ENCODE results near the gene ECEL1. TPM values are rescaled to one million over a fixed set of nuclear protein-coding genes. Genes with fewer than 3 reads are reported as not detected.

The ECEL1 gene
- total RNA-seq, 2 donors from 2014 or later, result 1.6 to 4.6 TPM

- Histone ChIP-seq H3K36me3 (ENCODE audit: control insufficient read depth, insufficient read depth, low read length) (no peaks in the 10 kb centered on the region), H3K4me3 (ENCODE audit: low read length) (peak overlapping the region; percentile 66), H3K9me3 (ENCODE audit: control insufficient read depth, low read length) (no peaks in the 10 kb centered on the region), H3K4me1 (ENCODE audit: control insufficient read depth, insufficient read depth, low read length) (no peaks in the 10 kb centered on the region), H3K27ac (ENCODE audit: low read depth, low read length) (no peak overlapping the region), H3K27me3 (ENCODE audit: control insufficient read depth, insufficient read depth, low read length, poor library complexity, severe bottlenecking) (peaks cover 62% of the 10 kb centered on the region), H3K9ac (ENCODE audit: extremely low read depth, low read length, poor library complexity, severe bottlenecking) (no peak overlapping the region)
- H3K36me3 Mint-ChIP-seq (ENCODE audit: low read depth), result no peaks in the 10 kb centered on the region
- DNase-seq, result peak; percentile 94
- H3K27me3 Mint-ChIP-seq (ENCODE audit: insufficient read depth), result peaks cover 59% of the 10 kb centered on the region
- H3K9me3 Mint-ChIP-seq, result no peaks in the 10 kb centered on the region
- H3K4me3 Mint-ChIP-seq, result peak overlapping the region; percentile 35
- no peak overlapping the region for H3K27ac Mint-ChIP-seq
- H3K4me1 Mint-ChIP-seq, result no peaks in the 10 kb centered on the region
- 2 to 3% methylated on average over 21 to 75 of the region's 75 CpGs for WGBS, 2 experiments (ENCODE audit: insufficient coverage in 1 of 2, insufficient read length in 1 of 2)
- peak; percentile 74 for TF ChIP-seq CTCF (conservative IDR thresholded peaks at IDR 0.05)
Observed at GRCh38 chr2:232523682-232524597, 36.3 kb upstream of the ECEL1 start.

GRCh38 chr2:232523402-232523681, 35.7 kb upstream of the ECEL1 start:
- Mint-ChIP-seq H3K4me1 (no peaks in the 10 kb centered on the region), H3K36me3 (ENCODE audit: low read depth) (no peaks in the 10 kb centered on the region), H3K27me3 (ENCODE audit: insufficient read depth) (peaks cover 56% of the 10 kb centered on the region), H3K9me3 (no peaks in the 10 kb centered on the region), H3K27ac (no peak overlapping the region), H3K4me3 (peak overlapping the region; percentile 35)
- Histone ChIP-seq H3K27ac (ENCODE audit: low read depth, low read length) (no peak overlapping the region), H3K36me3 (ENCODE audit: control insufficient read depth, insufficient read depth, low read length) (no peaks in the 10 kb centered on the region), H3K4me1 (ENCODE audit: control insufficient read depth, insufficient read depth, low read length) (no peaks in the 10 kb centered on the region), H3K9ac (ENCODE audit: extremely low read depth, low read length, poor library complexity, severe bottlenecking) (no peak overlapping the region), H3K27me3 (ENCODE audit: control insufficient read depth, insufficient read depth, low read length, poor library complexity, severe bottlenecking) (peaks cover 62% of the 10 kb centered on the region), H3K9me3 (ENCODE audit: control insufficient read depth, low read length) (no peaks in the 10 kb centered on the region), H3K4me3 (ENCODE audit: low read length) (peak overlapping the region; percentile 66)
- 10 to 20% methylated on average over 2 to 16 of the region's 16 CpGs for WGBS, 2 experiments (ENCODE audit: insufficient coverage in 1 of 2, insufficient read length in 1 of 2)
- peak; percentile 64 for DNase-seq
- TF ChIP-seq CTCF (conservative IDR thresholded peaks at IDR 0.05), result no peak

- Mint-ChIP-seq H3K27ac (no peak overlapping the region), H3K4me1 (no peaks in the 10 kb centered on the region), H3K27me3 (ENCODE audit: insufficient read depth) (peaks cover 51% of the 10 kb centered on the region), H3K36me3 (ENCODE audit: low read depth) (no peaks in the 10 kb centered on the region), H3K4me3 (peak overlapping the region; percentile 35), H3K9me3 (no peaks in the 10 kb centered on the region)
- Histone ChIP-seq H3K4me1 (ENCODE audit: control insufficient read depth, insufficient read depth, low read length) (no peaks in the 10 kb centered on the region), H3K4me3 (ENCODE audit: low read length) (no peak overlapping the region), H3K36me3 (ENCODE audit: control insufficient read depth, insufficient read depth, low read length) (no peaks in the 10 kb centered on the region), H3K9me3 (ENCODE audit: control insufficient read depth, low read length) (no peaks in the 10 kb centered on the region), H3K27me3 (ENCODE audit: control insufficient read depth, insufficient read depth, low read length, poor library complexity, severe bottlenecking) (peaks cover 57% of the 10 kb centered on the region), H3K27ac (ENCODE audit: low read depth, low read length) (no peak overlapping the region), H3K9ac (ENCODE audit: extremely low read depth, low read length, poor library complexity, severe bottlenecking) (no peak overlapping the region)
- DNase-seq, result peak; percentile 50
- 40 to 45% methylated on average over 15 to 46 of the region's 46 CpGs for WGBS, 2 experiments (ENCODE audit: insufficient coverage in 1 of 2, insufficient read length in 1 of 2)
- TF ChIP-seq CTCF (conservative IDR thresholded peaks at IDR 0.05), result no peak
Observed at GRCh38 chr2:232522623-232523401, 35.2 kb upstream of the ECEL1 start.
